KG1 (cell line): Measurements from ENCODE around the gene RBM14.
"Not testable (repeated sequence)": the region's sequence is repeated elsewhere in the genome, so short reads cannot be mapped to it uniquely, and the experiment has no call there.

ENCODE experiments used
- DNase-seq: peaks from one replicate; lab custom pipeline; 2025; lab: John Stamatoyannopoulos, UW

Gene RBM14

DNA sequence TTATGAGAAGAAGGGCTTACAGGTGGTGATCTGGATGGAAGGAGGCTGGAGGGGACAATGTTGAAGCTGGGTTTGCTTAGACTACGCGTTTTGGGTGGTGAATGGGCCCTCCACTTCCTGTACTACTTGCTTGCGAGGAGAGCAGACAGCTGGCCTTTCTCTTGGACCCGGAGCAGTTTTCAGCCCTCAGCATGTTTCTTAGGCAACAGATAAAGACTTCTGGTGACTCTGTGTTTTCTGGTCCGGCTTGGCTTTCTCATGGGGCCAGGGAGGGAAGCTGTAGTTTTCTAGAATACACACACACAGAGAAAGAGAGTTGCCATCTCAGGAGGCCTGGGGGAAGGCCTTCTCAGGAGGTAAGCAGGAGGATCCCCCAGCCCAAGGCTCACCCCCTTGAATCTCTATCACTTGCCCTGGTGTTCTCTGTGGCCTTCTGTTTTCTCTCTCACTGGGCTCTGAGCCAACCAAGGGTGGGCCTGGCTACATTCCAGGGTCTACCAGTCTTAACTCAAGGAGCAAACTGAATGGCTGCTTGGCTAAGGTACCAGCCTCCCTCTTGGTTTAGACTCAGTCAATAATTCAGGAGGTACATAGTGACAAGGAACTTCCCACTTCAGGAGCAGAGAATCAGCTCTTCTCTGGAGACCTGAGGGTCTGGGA, 21.1 kb upstream of the RBM14 start:
- DNase-seq, result no peak

DNA sequence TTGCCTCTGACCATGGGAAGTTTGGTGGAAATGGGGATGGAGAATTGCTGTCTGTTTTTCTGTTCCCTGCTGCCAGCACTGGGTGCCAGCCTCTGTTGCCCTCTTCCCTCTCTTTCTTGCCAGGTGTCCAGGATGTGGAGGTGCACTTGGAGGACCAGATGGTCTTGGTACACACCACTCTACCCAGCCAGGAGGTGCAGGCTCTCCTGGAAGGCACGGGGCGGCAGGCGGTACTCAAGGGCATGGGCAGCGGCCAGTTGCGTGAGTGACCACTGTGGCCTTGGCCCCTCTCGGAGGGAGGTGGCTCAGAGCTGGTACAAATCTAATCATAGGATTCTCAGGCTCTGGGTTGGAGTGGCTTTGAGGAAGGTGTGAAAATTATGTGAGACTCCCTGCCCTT, 17.4 kb upstream of the RBM14 start:
- no peak for DNase-seq

DNA sequence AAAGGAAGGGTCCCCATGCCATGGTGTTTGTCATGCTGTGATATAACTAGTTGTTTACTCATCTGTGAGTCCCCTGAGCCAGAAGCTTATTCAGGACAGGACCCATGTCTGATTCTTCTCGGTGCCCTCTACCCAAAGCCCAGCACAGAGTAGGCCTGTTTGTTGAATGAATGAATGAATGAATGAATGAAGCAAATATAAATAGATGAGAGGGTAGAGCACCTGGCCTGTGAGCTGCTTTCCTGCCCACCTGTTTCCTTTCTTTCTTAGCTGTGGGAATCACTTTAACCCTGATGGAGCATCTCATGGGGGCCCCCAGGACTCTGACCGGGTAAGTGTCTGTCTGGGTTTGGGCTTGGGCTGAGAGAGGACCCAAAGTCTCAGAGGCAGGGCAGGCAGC, 16.2 kb upstream of the RBM14 start:
- DNase-seq, result no peak

- DNase-seq, result no peak
These were observed 15.7 kb upstream of the RBM14 start for GRCh38 chr11:66600631-66601233.

GRCh38 chr11:66603072-66603471, 13.4 kb upstream of the RBM14 start:
- DNase-seq, result no peak

GRCh38 chr11:66604155-66604554, 12.3 kb upstream of the RBM14 start:
- DNase-seq, result no peak

- not testable (repeated sequence) for DNase-seq
These were observed 9.8 kb upstream of the RBM14 start for GRCh38 chr11:66606608-66607007.

DNA sequence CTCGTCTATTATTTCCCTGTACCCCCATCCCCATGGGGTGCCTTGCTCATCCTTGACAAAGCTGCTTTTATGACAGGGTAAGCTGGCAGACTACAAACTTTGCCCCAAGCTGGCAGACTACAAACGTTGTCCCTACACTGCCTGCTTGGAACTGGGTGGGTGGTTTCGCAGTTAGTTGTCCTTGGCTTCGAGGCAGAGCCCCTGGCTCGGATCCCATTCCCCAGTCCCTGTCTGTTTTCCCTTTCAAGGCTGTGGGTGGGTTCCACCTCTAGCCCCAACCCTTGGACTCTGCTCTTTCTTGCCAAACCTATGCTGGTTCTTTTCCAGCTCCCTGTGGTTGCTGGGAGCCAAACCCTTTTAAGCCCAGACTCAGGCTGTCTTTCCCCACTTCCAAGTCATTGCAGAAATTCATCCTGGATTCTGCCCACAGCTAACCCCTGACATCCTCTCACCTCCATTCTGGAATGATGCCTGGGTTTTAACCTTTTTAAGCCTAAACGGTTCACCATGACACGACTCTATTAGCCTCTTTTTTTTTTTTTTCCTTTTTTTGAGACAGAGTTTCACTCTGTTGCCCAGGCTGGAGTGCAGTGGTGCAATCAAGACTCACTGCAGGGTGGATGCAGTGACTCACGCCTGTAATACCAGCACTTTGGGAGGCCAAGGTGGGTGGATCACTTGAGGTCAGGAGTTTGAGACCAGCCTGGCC, 9.2 kb upstream of the RBM14 start:
- no peak for DNase-seq

DNA sequence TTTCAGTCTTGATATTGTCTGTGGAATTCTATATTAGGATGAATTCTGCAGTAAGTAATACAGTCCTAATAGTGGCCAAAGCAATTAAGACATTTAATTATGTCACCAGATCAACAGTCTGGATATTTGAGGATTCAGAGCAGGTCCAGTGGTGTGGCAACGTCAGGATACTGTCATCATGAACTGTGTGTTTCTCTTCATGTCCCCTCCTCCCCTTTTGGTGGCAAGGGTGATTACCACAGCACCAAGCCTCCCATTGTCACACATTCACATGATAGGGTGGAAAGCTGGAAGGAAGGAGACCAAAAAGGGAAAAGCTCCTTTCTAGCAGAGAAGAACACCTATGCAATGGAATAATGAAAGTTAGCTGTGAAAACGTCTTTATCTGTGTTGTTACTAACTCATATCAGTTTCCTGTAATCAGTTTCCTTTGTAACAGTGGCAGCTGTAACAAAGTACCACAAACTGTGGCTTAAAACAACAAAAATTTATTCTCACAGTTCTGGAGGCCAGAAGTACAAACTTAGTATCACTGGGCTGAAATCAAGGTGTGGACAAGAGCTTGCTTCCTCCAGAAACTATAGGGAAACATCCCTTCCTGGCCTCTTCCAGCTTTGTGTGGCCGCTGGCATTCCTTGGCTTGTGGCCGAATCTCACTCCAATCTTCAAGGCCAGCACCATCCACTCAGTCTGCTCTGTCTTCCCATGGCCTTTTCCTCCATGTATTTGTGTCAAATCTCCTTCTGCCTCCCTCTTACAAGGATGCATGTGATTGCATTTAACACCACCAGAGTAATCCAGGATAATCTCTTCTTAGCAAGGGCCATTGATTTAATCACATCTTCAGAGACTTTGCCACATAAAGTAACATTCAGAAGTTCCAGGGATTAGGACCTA, 6.5 kb upstream of the RBM14 start:
- no peak for DNase-seq

DNA sequence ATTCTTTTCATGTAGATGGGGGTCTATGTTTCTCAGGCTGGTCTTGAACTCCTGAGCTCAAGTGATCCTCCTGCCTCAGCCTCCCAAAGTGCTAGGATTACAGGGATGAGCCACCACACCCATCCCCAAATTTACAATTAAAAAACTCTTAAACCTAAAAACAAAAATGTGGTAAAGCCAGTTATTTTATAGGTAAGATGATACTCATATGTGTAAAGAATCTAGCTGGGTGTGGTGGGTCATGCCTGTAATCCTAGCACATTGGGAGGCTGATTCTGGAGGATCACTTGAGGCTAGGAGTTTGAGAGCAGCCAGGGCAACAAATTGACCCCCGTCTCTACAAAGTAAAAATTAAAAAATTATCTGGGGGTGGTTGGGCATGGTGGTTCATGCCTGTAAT, 4.0 kb upstream of the RBM14 start:
- no peak for DNase-seq

DNA sequence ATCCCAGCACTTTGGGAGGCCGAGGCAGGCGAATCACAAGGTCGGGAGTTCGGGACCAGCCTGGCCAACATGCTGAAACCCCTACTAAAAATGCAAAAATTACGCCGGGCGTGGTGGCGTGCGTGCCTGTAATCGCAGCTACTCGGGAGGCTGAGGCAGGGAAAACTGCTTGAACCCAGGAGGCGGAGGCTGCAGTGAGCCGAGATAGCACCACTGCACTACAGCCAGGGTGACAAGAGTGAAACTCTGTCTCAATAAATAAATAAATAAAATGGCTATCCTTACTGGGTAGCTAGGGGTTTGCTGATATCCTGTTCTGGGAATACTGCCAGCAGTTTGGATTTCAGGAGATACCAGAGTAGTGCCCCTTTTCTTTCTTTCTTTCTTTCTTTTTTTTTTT, 2.4 kb upstream of the RBM14 start:
- DNase-seq, result no peak

DNA sequence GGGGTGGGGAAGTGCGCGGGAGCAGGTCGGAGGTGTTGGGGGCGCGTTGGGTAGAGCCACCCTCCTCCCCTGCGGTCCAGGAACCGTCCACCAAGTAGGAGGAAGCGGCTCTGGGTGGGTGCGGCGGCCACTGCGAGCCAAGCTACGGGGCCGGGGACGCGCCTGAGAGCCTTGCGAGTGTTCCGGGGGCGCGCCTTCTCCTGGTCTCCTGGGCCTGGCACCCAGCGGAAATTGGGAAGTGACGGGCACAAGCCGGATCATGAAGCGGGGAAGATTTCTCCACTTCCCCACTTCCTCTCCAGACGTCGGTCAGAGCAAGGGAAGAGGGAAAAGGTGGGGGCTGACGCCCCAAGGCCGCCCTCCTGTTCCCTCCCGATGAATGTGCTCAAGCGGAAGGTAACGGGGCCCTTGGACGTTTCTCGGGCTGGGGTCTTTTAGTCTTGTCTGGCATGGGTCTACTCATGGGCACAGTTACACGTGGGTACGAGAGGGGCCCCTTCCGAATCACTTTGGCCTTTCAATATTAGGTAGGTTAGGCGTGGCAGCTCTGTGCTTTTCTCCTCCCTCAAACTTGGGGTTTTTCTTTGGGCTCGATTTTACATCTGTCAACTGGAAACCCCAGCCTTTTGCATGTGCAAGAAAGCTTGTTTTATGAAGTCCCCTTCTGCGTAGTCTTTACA, 865 bp downstream of the RBM14 start:
- DNase-seq, result no peak

DNA sequence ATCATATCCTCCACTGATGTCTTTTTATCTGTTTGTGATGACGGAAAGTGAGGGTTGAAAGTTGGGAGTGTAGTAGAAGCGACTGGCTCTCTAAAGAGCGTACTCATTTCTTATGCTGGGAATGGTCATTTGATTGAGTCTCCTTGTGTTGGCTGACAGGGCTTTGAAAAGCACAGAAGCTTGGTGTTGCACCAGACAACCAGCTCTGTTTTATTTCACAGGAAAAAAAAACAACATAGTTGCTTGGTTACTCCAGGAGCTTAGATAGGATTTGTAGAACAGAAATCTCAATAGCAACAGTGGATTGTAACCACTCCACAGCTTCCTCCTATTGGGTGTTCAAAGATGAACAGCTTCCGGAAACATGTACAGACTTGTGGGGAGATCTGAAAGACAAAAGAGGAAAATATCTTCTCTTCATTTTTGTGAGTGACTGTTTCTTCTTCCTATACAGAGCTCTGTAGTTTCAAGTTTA, 2.7 kb downstream of the RBM14 start:
- DNase-seq, result no peak

GRCh38 chr11:66624450-66624849, 8.0 kb downstream of the RBM14 start:
- DNase-seq, result no peak

DNA sequence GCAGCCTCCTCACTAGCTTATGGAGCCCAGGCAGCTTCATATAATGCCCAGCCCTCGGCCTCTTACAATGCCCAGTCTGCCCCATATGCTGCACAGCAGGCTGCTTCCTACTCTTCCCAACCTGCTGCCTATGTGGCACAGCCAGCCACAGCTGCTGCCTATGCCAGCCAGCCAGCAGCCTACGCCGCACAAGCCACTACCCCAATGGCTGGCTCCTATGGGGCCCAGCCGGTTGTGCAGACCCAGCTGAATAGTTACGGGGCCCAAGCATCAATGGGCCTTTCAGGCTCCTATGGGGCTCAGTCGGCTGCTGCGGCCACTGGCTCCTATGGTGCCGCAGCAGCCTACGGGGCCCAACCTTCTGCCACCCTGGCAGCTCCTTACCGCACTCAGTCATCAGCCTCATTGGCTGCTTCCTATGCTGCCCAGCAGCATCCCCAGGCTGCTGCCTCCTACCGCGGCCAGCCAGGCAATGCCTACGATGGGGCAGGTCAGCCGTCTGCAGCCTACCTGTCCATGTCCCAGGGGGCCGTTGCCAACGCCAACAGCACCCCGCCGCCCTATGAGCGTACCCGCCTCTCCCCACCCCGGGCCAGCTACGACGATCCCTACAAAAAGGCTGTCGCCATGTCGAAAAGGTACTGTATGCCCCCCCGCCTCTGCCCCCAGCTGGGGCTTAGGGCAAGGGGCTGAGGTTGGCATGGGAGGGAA, 8.8 kb downstream of the RBM14 start:
- DNase-seq, result no peak

DNA sequence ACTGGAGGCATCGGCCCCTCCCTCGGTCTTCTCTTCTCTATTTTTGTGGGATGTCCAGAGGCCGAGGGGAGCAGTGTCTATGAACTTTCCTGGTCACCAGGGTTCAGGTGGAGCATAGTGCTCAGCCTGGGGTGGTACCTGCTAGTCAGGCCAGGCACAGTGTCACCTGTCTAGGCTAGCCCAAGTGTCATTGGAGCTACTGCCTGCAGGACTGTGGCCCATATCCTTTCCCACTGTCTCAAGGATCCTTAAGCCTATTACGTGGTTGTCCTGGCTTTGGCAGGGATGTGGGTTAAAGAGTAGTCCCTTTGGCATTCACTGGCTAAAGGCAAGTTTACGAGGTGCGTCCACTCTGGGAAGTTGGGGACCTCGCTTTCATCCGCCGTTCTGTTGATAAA, 9.3 kb downstream of the RBM14 start:
- no peak for DNase-seq

DNA sequence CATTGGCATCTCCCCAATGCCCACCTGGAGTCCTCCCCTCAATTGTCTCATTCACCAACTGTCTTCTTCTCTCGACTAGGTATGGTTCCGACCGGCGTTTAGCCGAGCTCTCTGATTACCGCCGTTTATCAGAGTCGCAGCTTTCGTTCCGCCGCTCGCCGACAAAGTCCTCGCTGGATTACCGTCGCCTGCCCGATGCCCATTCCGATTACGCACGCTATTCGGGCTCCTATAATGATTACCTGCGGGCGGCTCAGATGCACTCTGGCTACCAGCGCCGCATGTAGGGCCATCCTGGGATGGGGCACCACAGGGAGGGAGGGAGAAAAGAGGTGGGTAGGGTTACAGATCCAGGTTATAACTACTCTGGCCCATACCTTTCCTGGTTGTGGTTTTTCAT, 10.0 kb downstream of the RBM14 start:
- no peak for DNase-seq

GRCh38 chr11:66626926-66627325, 10.5 kb downstream of the RBM14 start:
- DNase-seq, result no peak

GRCh38 chr11:66628061-66628603, 11.7 kb downstream of the RBM14 start:
- DNase-seq, result no peak

DNA sequence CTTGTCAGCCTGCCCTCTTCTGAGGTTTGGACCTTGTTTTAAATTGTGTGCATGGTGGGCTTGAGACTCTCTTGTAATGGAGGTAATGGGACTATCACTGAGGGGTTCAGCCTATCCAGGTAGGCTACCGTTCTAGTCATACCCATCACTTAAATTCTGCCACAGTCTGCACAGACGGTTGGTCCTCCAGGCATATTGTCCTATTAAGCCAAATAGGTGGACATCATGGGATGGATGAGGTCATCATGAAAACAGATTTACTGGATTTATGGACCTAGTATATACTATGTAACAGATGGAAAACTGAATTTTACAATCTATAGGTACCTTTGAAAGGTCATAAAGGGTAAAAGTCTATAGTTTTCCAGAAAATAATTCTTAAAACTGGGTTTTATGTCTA, 12.9 kb downstream of the RBM14 start:
- no peak for DNase-seq

GRCh38 chr11:66631883-66632282, 15.5 kb downstream of the RBM14 start:
- DNase-seq, result no peak
